Keratinocyte (primary cell): ENCODE measurements around the gene MLEC. TPM values are rescaled to one million over a fixed set of nuclear protein-coding genes. Genes with fewer than 3 reads are reported as not detected.

Source experiments
- DNase-seq: peaks from one replicate; pipeline ENCODE4 v3.0.0-alpha.2; 2011; ENCODE audit warnings: low read depth, missing footprints, low spot score
- FAIRE-seq: peaks from 2 replicates; lab custom pipeline; 2011; peaks lifted over from hg19 to GRCh38; lab: Jason Lieb, UNC
- H2AFZ ChIP-seq: 2 replicates; pipeline ENCODE4 v1.6.0; 2012; ENCODE audit warnings: low read length, control low read depth, inconsistent platforms; ENCODE audit not compliant: control insufficient read depth
- H3K27ac ChIP-seq: 2 replicates; pipeline ENCODE4 v1.5.1; 2011; ENCODE audit warnings: low read length; ENCODE audit not compliant: control insufficient read depth, insufficient read depth
- H3K27me3 ChIP-seq: 3 replicates; pipeline ENCODE4 v1.6.0; 2011; ENCODE audit warnings: low read length; ENCODE audit not compliant: control insufficient read depth, insufficient read depth; ENCODE audit errors: extremely low read depth
- H3K36me3 ChIP-seq, 2 experiments: 2 replicates in 1 of 2; 3 replicates in 1 of 2; pipeline ENCODE4 v1.5.1; 2011; ENCODE audit warnings: low read length in 2 of 2, mild to moderate bottlenecking in 1 of 2; ENCODE audit not compliant: control insufficient read depth in 2 of 2, insufficient read depth in 2 of 2; ENCODE audit errors: extremely low read depth in 1 of 2
- H3K4me1 ChIP-seq: 3 replicates; pipeline ENCODE4 v1.5.1; 2011; ENCODE audit warnings: low read length; ENCODE audit not compliant: control insufficient read depth, insufficient read depth; ENCODE audit errors: extremely low read depth
- H3K4me2 ChIP-seq: 3 replicates; pipeline ENCODE4 v1.6.0; 2011; ENCODE audit warnings: low read depth, low read length; ENCODE audit not compliant: control insufficient read depth, insufficient read depth; ENCODE audit errors: extremely low read depth
- H3K4me3 ChIP-seq, 3 experiments: fragments of 200-600 bp in 1 of 3; sonication (generic) in 1 of 3; 2 replicates in 2 of 3; 3 replicates in 1 of 3; pipeline ENCODE4 v1.5.1; 2011 to 2016; ENCODE audit warnings: low read length in 3 of 3, mild to moderate bottlenecking in 3 of 3, control low read depth in 2 of 3, inconsistent platforms in 1 of 3, low read depth in 1 of 3, mixed read lengths in 1 of 3, mixed run types in 1 of 3, moderate library complexity in 1 of 3; ENCODE audit not compliant: control insufficient read depth in 2 of 3, insufficient read depth in 2 of 3; ENCODE audit errors: extremely low read depth in 1 of 3
- H3K79me2 ChIP-seq: 2 replicates; pipeline ENCODE4 v1.6.0; 2012; ENCODE audit warnings: low read length; ENCODE audit not compliant: control insufficient read depth, insufficient read depth
- H3K9ac ChIP-seq: 3 replicates; pipeline ENCODE4 v1.6.0; 2011; ENCODE audit warnings: low read length; ENCODE audit not compliant: control insufficient read depth, insufficient read depth; ENCODE audit errors: extremely low read depth
- H3K9me1 ChIP-seq: 3 replicates; pipeline ENCODE4 v1.6.0; 2011; ENCODE audit warnings: low read length; ENCODE audit not compliant: control insufficient read depth, insufficient read depth; ENCODE audit errors: extremely low read depth
- H3K9me3 ChIP-seq: 2 replicates; pipeline ENCODE4 v1.5.1; 2012; ENCODE audit warnings: low read depth, low read length; ENCODE audit not compliant: control insufficient read depth
- H4K20me1 ChIP-seq: 3 replicates; pipeline ENCODE4 v1.6.0; 2011; ENCODE audit warnings: low read length; ENCODE audit not compliant: control insufficient read depth, insufficient read depth; ENCODE audit errors: extremely low read depth
- CTCF ChIP-seq, 3 experiments: IDR thresholded peaks in 1 of 3; conservative IDR thresholded peaks in 1 of 3; optimal IDR thresholded peaks in 1 of 3; 2 replicates in 2 of 3; 3 replicates in 1 of 3; pipeline versions ENCODE3 to v1.5.1; 2011; ENCODE audit warnings: low read length in 3 of 3, mild to moderate bottlenecking in 3 of 3, moderate library complexity in 2 of 3, control low read depth in 1 of 3, inconsistent platforms in 1 of 3; ENCODE audit not compliant: insufficient read depth in 2 of 3; ENCODE audit errors: extremely low read depth in 1 of 3
- EZH2 ChIP-seq: IDR thresholded peaks from one replicate; pipeline ENCODE4 v1.6.1; 2012; ENCODE audit warnings: inconsistent platforms, mild to moderate bottlenecking, low read length, moderate library complexity
- dilution Hi-C: fragments of 300-500 bp; cut with MboI; formaldehyde crosslinking; loops from one replicate; pipeline ENCODE4 v1.7.0; 2020; ENCODE audit warnings: low sequenced_read_pairs; ENCODE audit not compliant: extremely low pct_ligation_motif_present
- polyA plus RNA-seq, 5 experiments: library from polyadenylated mRNA; depleted of rRNA in 3 of 5; stranded (reverse) in 3 of 5; stranded (forward) in 1 of 5; unstranded in 1 of 5; fragments of >200 nt; gene quantifications; 1 replicate in 1 of 5; 2 replicates in 3 of 5; 3 replicates in 1 of 5; pipeline versions ENCODE4 v1.2.1 to v1.2.3, GENCODE V29; 2011 to 2012; ENCODE audit warnings: missing spikeins in 2 of 5, low read depth in 1 of 5, low replicate concordance in 1 of 5

Gene MLEC
- polyA plus RNA-seq, 1 donor (not counting 4 experiments of a cell fraction or from before 2014, with no cell fraction given), result 65.2 TPM

- Histone ChIP-seq H2AFZ (no peak overlapping the region), H3K36me3 (no peaks in the 10 kb centered on the region), H3K4me2 (peak overlapping the region; percentile 91), H4K20me1 (no peaks in the 10 kb centered on the region), H3K9me3 (no peaks in the 10 kb centered on the region), H3K9me1 (no peaks in the 10 kb centered on the region), H3K9ac (no peak overlapping the region), H3K79me2 (no peaks in the 10 kb centered on the region), H3K4me3 (peak overlapping the region in 1 of 3 experiments; percentile 70), H3K4me1 (peaks cover 10% of the 10 kb centered on the region), H3K27me3 (peaks cover 32% of the 10 kb centered on the region), H3K27ac (no peak overlapping the region)
- dilution Hi-C loops, result no loop called here
- TF ChIP-seq CTCF (optimal IDR thresholded peaks at IDR 0.05 in 1 of 3, IDR thresholded peaks at IDR 0.05 in 1 of 3, conservative IDR thresholded peaks at IDR 0.05 in 1 of 3; ENCODE audit: extremely low read depth in 1 of 3, insufficient read depth in 2 of 3, low read length in 3 of 3), result peak in 1 of 3 experiments; percentile 5
- peak; percentile 62 for TF ChIP-seq EZH2
- DNase-seq, result no peak
- no peak for FAIRE-seq
These were observed 37.3 kb upstream of the MLEC start for GRCh38 chr12:120649442-120650232.

GRCh38 chr12:120650233-120650690 is 36.7 kb upstream of the MLEC start:
- DNase-seq, result no peak
- no peaks in the 10 kb centered on the region for H3K9me3 ChIP-seq
- TF ChIP-seq EZH2, result no peak
- no peak for TF ChIP-seq CTCF (optimal IDR thresholded peaks at IDR 0.05 in 1 of 3, IDR thresholded peaks at IDR 0.05 in 1 of 3, conservative IDR thresholded peaks at IDR 0.05 in 1 of 3; ENCODE audit: extremely low read depth in 1 of 3, insufficient read depth in 2 of 3, low read length in 3 of 3)
- H4K20me1 ChIP-seq, result no peaks in the 10 kb centered on the region
- no peaks in the 10 kb centered on the region for H3K36me3 ChIP-seq
- H3K9me1 ChIP-seq, result no peaks in the 10 kb centered on the region
- no peaks in the 10 kb centered on the region for H3K79me2 ChIP-seq
- dilution Hi-C loops, result no loop called here
- no peak for FAIRE-seq
- peaks cover 28% of the 10 kb centered on the region for H3K27me3 ChIP-seq
- H3K4me1 ChIP-seq, result peaks cover 10% of the 10 kb centered on the region
- no peak overlapping the region for H3K9ac ChIP-seq
- H3K4me3 ChIP-seq, result no peak overlapping the region
- H3K4me2 ChIP-seq, result no peak overlapping the region
- H3K27ac ChIP-seq, result no peak overlapping the region
- no peak overlapping the region for H2AFZ ChIP-seq
